ENCODE results near the gene GPC1.

GPC1 gene

DNA sequence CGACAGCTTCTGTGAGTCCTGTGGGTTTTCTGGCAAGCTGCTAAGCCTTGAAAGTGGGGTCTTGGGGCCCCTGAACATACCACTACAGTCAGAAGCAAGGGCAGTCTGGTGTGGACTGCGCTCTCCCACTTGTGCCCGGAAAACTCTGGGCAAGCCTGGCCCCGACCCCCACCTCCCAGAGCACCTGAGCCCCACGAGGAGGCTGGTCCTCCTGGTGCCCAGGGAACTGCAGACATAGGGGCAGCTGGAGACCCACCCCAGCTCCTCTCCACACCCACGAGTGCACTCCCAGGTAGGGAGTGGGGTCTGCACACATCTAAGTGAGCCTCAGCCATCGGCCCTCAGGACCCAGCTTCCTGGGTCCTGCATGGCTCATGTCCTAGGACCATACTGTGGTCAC, 16.2 kb upstream of the GPC1 start:
- no peak overlapping the region for H3K9ac ChIP-seq (ENCODE audit: low read length)
- H3K4me1 ChIP-seq (ENCODE audit: control insufficient read depth, insufficient read depth, low read length) = no peaks in the 10 kb centered on the region
- peaks cover 45% of the 10 kb centered on the region for H3K9me3 ChIP-seq (ENCODE audit: control insufficient read depth, insufficient read depth, low read depth, low read length)
- no peaks in the 10 kb centered on the region for H3K27me3 ChIP-seq (ENCODE audit: control insufficient read depth, insufficient read depth, low read length)
- no peak overlapping the region for H3K4me3 ChIP-seq (ENCODE audit: low read depth, low read length)
- H3K36me3 ChIP-seq (ENCODE audit: control insufficient read depth, insufficient read depth, low read length) = no peaks in the 10 kb centered on the region
- H3K27ac ChIP-seq (ENCODE audit: low read depth, low read length) = no peak overlapping the region

GRCh38 chr2:240419723-240420122, 15.7 kb upstream of the GPC1 start:
- H3K36me3 ChIP-seq (ENCODE audit: control insufficient read depth, insufficient read depth, low read length) = no peaks in the 10 kb centered on the region
- H3K27me3 ChIP-seq (ENCODE audit: control insufficient read depth, insufficient read depth, low read length) = no peaks in the 10 kb centered on the region
- H3K9ac ChIP-seq (ENCODE audit: low read length) = no peak overlapping the region
- H3K9me3 ChIP-seq (ENCODE audit: control insufficient read depth, insufficient read depth, low read depth, low read length) = peaks cover 47% of the 10 kb centered on the region
- no peak overlapping the region for H3K4me3 ChIP-seq (ENCODE audit: low read depth, low read length)
- H3K27ac ChIP-seq (ENCODE audit: low read depth, low read length) = no peak overlapping the region
- H3K4me1 ChIP-seq (ENCODE audit: control insufficient read depth, insufficient read depth, low read length) = no peaks in the 10 kb centered on the region

GRCh38 chr2:240420206-240421104, 15.0 kb upstream of the GPC1 start:
- Histone ChIP-seq H3K4me1 (ENCODE audit: control insufficient read depth, insufficient read depth, low read length) (no peaks in the 10 kb centered on the region), H3K9ac (ENCODE audit: low read length) (no peak overlapping the region), H3K36me3 (ENCODE audit: control insufficient read depth, insufficient read depth, low read length) (no peaks in the 10 kb centered on the region), H3K4me3 (ENCODE audit: low read depth, low read length) (no peak overlapping the region), H3K27ac (ENCODE audit: low read depth, low read length) (no peak overlapping the region), H3K9me3 (ENCODE audit: control insufficient read depth, insufficient read depth, low read depth, low read length) (peaks cover 48% of the 10 kb centered on the region), H3K27me3 (ENCODE audit: control insufficient read depth, insufficient read depth, low read length) (no peaks in the 10 kb centered on the region)

DNA sequence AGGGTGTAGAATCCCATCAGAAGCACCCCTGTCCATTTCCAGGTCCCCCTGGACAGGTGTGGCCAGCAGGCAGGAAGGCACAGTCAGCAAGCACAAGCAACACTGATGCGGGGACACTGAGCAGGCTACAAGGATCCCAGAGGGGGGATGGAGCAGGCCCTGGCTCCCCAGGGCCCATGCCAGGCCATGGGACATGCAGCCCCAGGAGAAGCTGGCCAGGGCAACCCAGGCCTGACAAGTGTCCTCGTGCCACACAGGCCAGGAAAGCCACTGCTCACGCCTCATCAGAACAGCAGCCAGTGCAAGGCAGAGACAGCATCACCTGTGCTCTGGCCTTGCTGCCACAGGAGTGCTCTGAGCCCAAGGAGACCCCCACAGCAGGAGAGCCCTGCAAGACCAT, 14.1 kb upstream of the GPC1 start:
- Histone ChIP-seq H3K36me3 (ENCODE audit: control insufficient read depth, insufficient read depth, low read length) (no peaks in the 10 kb centered on the region), H3K9ac (ENCODE audit: low read length) (no peak overlapping the region), H3K27me3 (ENCODE audit: control insufficient read depth, insufficient read depth, low read length) (no peaks in the 10 kb centered on the region), H3K4me1 (ENCODE audit: control insufficient read depth, insufficient read depth, low read length) (no peaks in the 10 kb centered on the region), H3K4me3 (ENCODE audit: low read depth, low read length) (no peak overlapping the region), H3K9me3 (ENCODE audit: control insufficient read depth, insufficient read depth, low read depth, low read length) (peaks cover 54% of the 10 kb centered on the region), H3K27ac (ENCODE audit: low read depth, low read length) (no peak overlapping the region)

DNA sequence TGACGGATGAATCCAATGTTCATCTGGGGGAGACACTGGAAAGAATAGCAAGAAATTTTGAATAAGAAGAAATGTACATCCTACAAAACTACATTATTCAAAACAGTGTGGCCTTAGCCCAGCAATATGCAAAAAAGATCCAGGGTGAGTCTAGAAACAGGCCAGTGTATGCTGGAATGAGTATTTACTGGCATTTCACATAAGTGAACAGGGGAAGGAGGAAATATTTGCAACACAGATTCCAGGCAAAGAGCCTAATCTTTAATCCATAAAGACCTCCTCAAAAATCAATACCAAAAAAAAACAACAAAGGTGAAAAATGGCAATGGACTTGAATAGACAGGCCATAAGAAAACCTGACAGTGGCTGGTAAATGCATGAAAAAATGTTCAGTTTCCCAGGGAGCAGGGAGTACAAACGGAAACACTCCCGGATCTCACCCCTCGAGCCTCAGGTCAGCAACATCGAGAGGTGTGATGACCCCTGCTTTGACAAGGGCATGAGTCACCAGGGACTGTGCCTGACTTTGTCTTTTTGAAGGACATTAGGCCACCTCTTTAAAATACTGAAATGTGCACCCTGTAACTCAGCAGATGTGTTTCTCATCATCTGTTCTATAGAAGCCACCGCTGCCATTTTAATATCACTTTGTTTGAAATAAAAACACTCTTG, 12.7 kb upstream of the GPC1 start:
- H3K4me1 ChIP-seq (ENCODE audit: control insufficient read depth, insufficient read depth, low read length) = peaks cover 3% of the 10 kb centered on the region; the same call in 1 of the 2 replicates
- H3K4me3 ChIP-seq (ENCODE audit: low read depth, low read length) = no peak overlapping the region
- no peaks in the 10 kb centered on the region for H3K27me3 ChIP-seq (ENCODE audit: control insufficient read depth, insufficient read depth, low read length)
- H3K9ac ChIP-seq (ENCODE audit: low read length) = no peak overlapping the region
- H3K36me3 ChIP-seq (ENCODE audit: control insufficient read depth, insufficient read depth, low read length) = no peaks in the 10 kb centered on the region
- H3K9me3 ChIP-seq (ENCODE audit: control insufficient read depth, insufficient read depth, low read depth, low read length) = peaks cover 52% of the 10 kb centered on the region
- H3K27ac ChIP-seq (ENCODE audit: low read depth, low read length) = no peak overlapping the region

DNA sequence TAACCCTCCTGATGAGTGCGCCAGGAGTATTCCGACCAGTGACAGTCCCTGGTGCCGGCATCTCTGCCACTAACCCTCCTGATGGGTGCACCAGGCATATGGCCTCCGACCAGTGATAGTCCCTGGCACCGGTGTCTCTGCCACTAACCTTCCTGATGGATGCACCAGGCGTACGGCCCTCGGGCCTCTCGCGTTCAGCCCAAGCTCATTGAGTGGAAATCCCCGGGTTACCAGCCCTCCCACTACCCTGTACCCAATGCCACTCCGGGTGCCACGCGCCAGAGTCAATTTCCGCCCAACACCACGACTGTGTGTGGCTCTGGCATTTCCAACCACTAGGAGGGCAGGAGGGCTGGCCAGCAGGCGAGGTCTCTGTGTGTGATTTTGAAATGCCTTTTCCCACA, 11.7 kb upstream of the GPC1 start:
- peaks cover 3% of the 10 kb centered on the region; the same call in 1 of the 2 replicates for H3K4me1 ChIP-seq (ENCODE audit: control insufficient read depth, insufficient read depth, low read length)
- no peaks in the 10 kb centered on the region; the same call in 1 of the 2 replicates for H3K27me3 ChIP-seq (ENCODE audit: control insufficient read depth, insufficient read depth, low read length)
- no peak overlapping the region for H3K9ac ChIP-seq (ENCODE audit: low read length)
- no peak overlapping the region for H3K27ac ChIP-seq (ENCODE audit: low read depth, low read length)
- no peak overlapping the region for H3K4me3 ChIP-seq (ENCODE audit: low read depth, low read length)
- no peaks in the 10 kb centered on the region for H3K36me3 ChIP-seq (ENCODE audit: control insufficient read depth, insufficient read depth, low read length)
- peaks cover 44% of the 10 kb centered on the region for H3K9me3 ChIP-seq (ENCODE audit: control insufficient read depth, insufficient read depth, low read depth, low read length)

GRCh38 chr2:240424341-240425235, 10.9 kb upstream of the GPC1 start:
- Histone ChIP-seq H3K9ac (ENCODE audit: low read length) (no peak overlapping the region), H3K4me1 (ENCODE audit: control insufficient read depth, insufficient read depth, low read length) (peaks cover 3% of the 10 kb centered on the region; the same call in 1 of the 2 replicates), H3K4me3 (ENCODE audit: low read depth, low read length) (no peak overlapping the region), H3K9me3 (ENCODE audit: control insufficient read depth, insufficient read depth, low read depth, low read length) (peaks cover 36% of the 10 kb centered on the region), H3K27ac (ENCODE audit: low read depth, low read length) (no peak overlapping the region), H3K36me3 (ENCODE audit: control insufficient read depth, insufficient read depth, low read length) (no peaks in the 10 kb centered on the region), H3K27me3 (ENCODE audit: control insufficient read depth, insufficient read depth, low read length) (no peaks in the 10 kb centered on the region; the same call in 1 of the 2 replicates)

GRCh38 chr2:240425236-240425615, 10.2 kb upstream of the GPC1 start:
- H3K36me3 ChIP-seq (ENCODE audit: control insufficient read depth, insufficient read depth, low read length) = no peaks in the 10 kb centered on the region
- no peaks in the 10 kb centered on the region; the same call in 1 of the 2 replicates for H3K27me3 ChIP-seq (ENCODE audit: control insufficient read depth, insufficient read depth, low read length)
- no peak overlapping the region for H3K9ac ChIP-seq (ENCODE audit: low read length)
- no peak overlapping the region for H3K27ac ChIP-seq (ENCODE audit: low read depth, low read length)
- H3K9me3 ChIP-seq (ENCODE audit: control insufficient read depth, insufficient read depth, low read depth, low read length) = peaks cover 32% of the 10 kb centered on the region
- no peak overlapping the region for H3K4me3 ChIP-seq (ENCODE audit: low read depth, low read length)
- H3K4me1 ChIP-seq (ENCODE audit: control insufficient read depth, insufficient read depth, low read length) = peaks cover 3% of the 10 kb centered on the region; the same call in 1 of the 2 replicates

DNA sequence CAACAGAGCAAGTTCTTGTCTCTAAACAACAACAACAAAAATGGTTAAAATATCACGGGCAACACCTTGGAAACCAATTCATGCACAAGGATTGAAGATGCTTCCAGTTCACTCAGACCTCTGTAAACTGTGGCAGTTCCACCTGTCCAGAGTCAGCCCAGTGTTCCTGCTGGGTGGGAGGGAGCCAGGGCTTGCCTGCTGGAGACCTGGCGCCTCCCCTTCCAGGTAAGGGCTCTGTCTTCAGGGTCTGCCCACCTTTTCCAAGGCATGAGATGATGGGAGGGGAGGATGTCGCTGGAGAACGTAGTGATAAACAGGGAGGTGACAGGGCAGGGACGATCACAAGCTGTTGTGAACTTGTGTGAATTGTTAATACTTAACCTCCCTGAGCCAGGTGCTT, 9.8 kb upstream of the GPC1 start:
- Histone ChIP-seq H3K36me3 (ENCODE audit: control insufficient read depth, insufficient read depth, low read length) (no peaks in the 10 kb centered on the region), H3K27me3 (ENCODE audit: control insufficient read depth, insufficient read depth, low read length) (no peaks in the 10 kb centered on the region; the same call in 1 of the 2 replicates), H3K9ac (ENCODE audit: low read length) (no peak overlapping the region), H3K4me3 (ENCODE audit: low read depth, low read length) (no peak overlapping the region), H3K9me3 (ENCODE audit: control insufficient read depth, insufficient read depth, low read depth, low read length) (peaks cover 28% of the 10 kb centered on the region), H3K27ac (ENCODE audit: low read depth, low read length) (no peak overlapping the region), H3K4me1 (ENCODE audit: control insufficient read depth, insufficient read depth, low read length) (peaks cover 3% of the 10 kb centered on the region; the same call in 1 of the 2 replicates)

DNA sequence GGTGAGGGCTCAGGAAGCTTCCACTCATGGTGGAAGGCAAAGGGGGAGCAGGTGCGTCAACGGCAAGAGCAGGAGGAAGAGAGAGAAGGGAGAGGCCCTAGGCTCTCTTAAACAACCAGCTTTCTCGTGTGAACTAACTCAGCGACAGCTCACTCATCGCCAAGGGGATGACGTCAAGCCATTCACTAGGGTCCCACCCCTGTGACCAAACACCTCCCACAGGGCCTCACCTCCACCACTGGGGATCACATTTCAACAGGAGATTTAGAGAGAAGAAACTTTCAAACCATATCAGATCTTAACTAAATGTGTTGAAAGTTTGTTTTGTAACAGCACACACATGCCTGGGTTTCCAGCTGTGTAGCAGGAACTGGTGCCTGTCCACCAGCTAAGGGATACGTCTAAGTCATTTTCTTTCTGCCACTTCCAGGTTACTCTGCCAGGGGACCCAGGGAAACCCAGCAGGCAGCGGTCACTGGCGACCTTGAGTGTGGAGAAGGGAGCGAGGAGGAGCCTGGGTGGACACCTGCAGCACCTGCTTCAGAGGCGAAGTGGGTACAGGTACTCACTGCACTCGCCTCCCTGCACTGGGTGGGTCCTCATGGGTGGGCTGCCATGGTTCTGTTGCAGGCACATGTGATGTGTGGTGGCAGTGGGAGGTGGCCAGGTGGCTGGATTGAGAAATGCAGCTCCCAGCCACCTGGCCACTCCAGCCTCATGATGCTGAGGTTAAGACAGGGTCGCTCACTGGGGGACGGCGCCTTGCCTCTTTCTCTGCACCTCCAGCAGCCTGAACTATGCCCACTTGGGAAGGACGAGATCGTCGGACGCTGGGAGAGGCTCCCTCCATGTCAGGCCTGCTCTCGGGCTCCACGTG, 8.4 kb upstream of the GPC1 start:
- peaks cover 3% of the 10 kb centered on the region; the same call in 1 of the 2 replicates for H3K4me1 ChIP-seq (ENCODE audit: control insufficient read depth, insufficient read depth, low read length)
- H3K4me3 ChIP-seq (ENCODE audit: low read depth, low read length) = no peak overlapping the region
- peaks cover 16% of the 10 kb centered on the region for H3K9me3 ChIP-seq (ENCODE audit: control insufficient read depth, insufficient read depth, low read depth, low read length)
- peaks cover 10% of the 10 kb centered on the region; the same call in 1 of the 2 replicates for H3K27me3 ChIP-seq (ENCODE audit: control insufficient read depth, insufficient read depth, low read length)
- no peaks in the 10 kb centered on the region for H3K36me3 ChIP-seq (ENCODE audit: control insufficient read depth, insufficient read depth, low read length)
- no peak overlapping the region for H3K9ac ChIP-seq (ENCODE audit: low read length)
- no peak overlapping the region for H3K27ac ChIP-seq (ENCODE audit: low read depth, low read length)

All from HUES6 (cell line).